B cell (primary cell): Measurements from ENCODE around the gene PIN4. TPM values are rescaled to one million over a fixed set of nuclear protein-coding genes. Genes with fewer than 3 reads are reported as not detected.

Experiments
- ATAC-seq: fragments of 200-7000 bp; cut with Tn5 transposase; one replicate; pipeline ENCODE4 v1.10.0; 2021; ENCODE audit warnings: low read depth, mild to moderate bottlenecking, moderate number of reproducible peaks, moderate library complexity
- CTCF ChIA-PET: fragments of 350-600 bp; sonication (Branson Sonifier 250); formaldehyde crosslinking; loops from one replicate; lab custom pipeline; 2021; ENCODE audit warnings: antibody characterized with exemption, inconsistent platforms; lab: Charles Lee
- POLR2A ChIA-PET: fragments of 350-600 bp; sonication (Branson Sonifier 250); formaldehyde crosslinking; loops from one replicate; lab custom pipeline; 2021; ENCODE audit warnings: antibody characterized with exemption; lab: Charles Lee
- DNase-seq: peaks from one replicate; pipeline ENCODE4 v3.0.0; 2013
- H2AFZ ChIP-seq: 2 replicates; pipeline ENCODE4 v1.6.1; 2012; ENCODE audit warnings: mild to moderate bottlenecking, low read depth, low read length; ENCODE audit not compliant: insufficient read depth, poor library complexity, severe bottlenecking
- H3K27ac ChIP-seq, 2 donors: 1 replicate in 1 of 2; 2 replicates in 1 of 2; pipeline ENCODE4 v1.5.1; 2012 to 2013; ENCODE audit warnings: low read length in 2 of 2, mild to moderate bottlenecking in 2 of 2, moderate library complexity in 1 of 2
- H3K27me3 ChIP-seq, 4 experiments: fragments of 200-600 bp in 1 of 4; sonication (generic) in 1 of 4; replicated peaks in 1 of 4; 1 replicate in 2 of 4; 2 replicates in 2 of 4; pipeline versions ENCODE4 v1.6.1 to v1.7.0; 2013 to 2016; ENCODE audit warnings: low read length in 3 of 4, mild to moderate bottlenecking in 2 of 4, mixed read lengths in 1 of 4, moderate library complexity in 1 of 4; ENCODE audit not compliant: insufficient read depth in 4 of 4, control insufficient read depth in 3 of 4; ENCODE audit errors: control extremely low read depth in 1 of 4
- H3K36me3 ChIP-seq, 2 experiments: replicated peaks in 1 of 2; 1 replicate in 1 of 2; 2 replicates in 1 of 2; pipeline versions ENCODE4 v1.6.1 to v1.7.1; 2013; ENCODE audit warnings: low read length in 1 of 2; ENCODE audit not compliant: insufficient read depth in 2 of 2, control insufficient read depth in 1 of 2; ENCODE audit errors: control extremely low read depth in 1 of 2, extremely low read depth in 1 of 2
- H3K4me1 ChIP-seq, 2 donors: fragments of 200-600 bp in 1 of 2; sonication (generic) in 1 of 2; 1 replicate in 1 of 2; 2 replicates in 1 of 2; pipeline versions ENCODE4 v1.5.1 to v1.6.1; 2013 to 2017; ENCODE audit warnings: low read length in 2 of 2; ENCODE audit not compliant: control insufficient read depth in 2 of 2, insufficient read depth in 2 of 2
- H3K4me2 ChIP-seq: replicated peaks from 2 replicates; pipeline ENCODE3; 2012; ENCODE audit warnings: mild to moderate bottlenecking, low read depth, low read length; ENCODE audit not compliant: poor library complexity, severe bottlenecking
- H3K4me3 ChIP-seq, 5 experiments: fragments of 200-600 bp in 1 of 5; sonication (generic) in 1 of 5; 1 replicate in 3 of 5; 2 replicates in 2 of 5; pipeline versions ENCODE4 v1.5.1 to v1.7.0; 2011 to 2016; ENCODE audit warnings: low read length in 4 of 5, mild to moderate bottlenecking in 4 of 5, low read depth in 2 of 5, control low read depth in 1 of 5, moderate library complexity in 1 of 5; ENCODE audit not compliant: insufficient read depth in 1 of 5; ENCODE audit errors: control extremely low read depth in 1 of 5, extremely low read depth in 1 of 5
- H3K79me2 ChIP-seq: fragments of 200-600 bp; sonication (generic); one replicate; pipeline ENCODE4 v1.6.0; 2016; ENCODE audit warnings: low read length; ENCODE audit not compliant: control insufficient read depth, insufficient read depth
- H3K9ac ChIP-seq: fragments of 200-600 bp; sonication (generic); 2 replicates; pipeline ENCODE4 v1.6.1; 2017; ENCODE audit warnings: mild to moderate bottlenecking, low read length, moderate library complexity
- H3K9me3 ChIP-seq, 3 donors: one replicate each; pipeline versions ENCODE4 v1.6.1 to v1.7.1; 2013; ENCODE audit warnings: low read length in 2 of 3; ENCODE audit not compliant: control insufficient read depth in 2 of 3, insufficient read depth in 1 of 3; ENCODE audit errors: control extremely low read depth in 1 of 3
- H4K20me1 ChIP-seq: 2 replicates; pipeline ENCODE4 v1.6.0; 2012; ENCODE audit warnings: mild to moderate bottlenecking, low read length; ENCODE audit not compliant: insufficient read depth, control insufficient read depth, poor library complexity, severe bottlenecking
- H3K27ac Mint-ChIP-seq: one replicate; pipeline ENCODE4 v1.8.0; 2021; ENCODE audit warnings: mixed read lengths
- H3K27me3 Mint-ChIP-seq: one replicate; pipeline ENCODE4 v1.8.0; 2021; ENCODE audit warnings: mixed read lengths
- H3K4me1 Mint-ChIP-seq: one replicate; pipeline ENCODE4 v1.8.0; 2021; ENCODE audit warnings: mixed read lengths
- H3K4me3 Mint-ChIP-seq: one replicate; pipeline ENCODE4 v1.8.0; 2021; ENCODE audit warnings: mixed read lengths
- H3K9me3 Mint-ChIP-seq: one replicate; pipeline ENCODE4 v1.8.0; 2022; ENCODE audit warnings: mixed read lengths; ENCODE audit not compliant: insufficient read depth
- WGBS: methylation state at CpG from one replicate; pipeline ENCODE4 v1.1.5; 2013; ENCODE audit warnings: missing lambda C conversion rate; ENCODE audit not compliant: insufficient coverage; 5-methylcytosine and 5-hydroxymethylcytosine counted together
- intact Hi-C: fragments of 100-400 bp; cut with micrococcal nuclease; formaldehyde crosslinking; loops from one replicate; pipeline ENCODE4 v1.10.0; 2022
- polyA minus RNA-seq: library from RNA; depleted of rRNA, polyadenylated mRNA; stranded (reverse); fragments of >200 nt; gene quantifications from 2 replicates; pipeline ENCODE4 v1.2.3, GENCODE V29; 2012
- polyA plus RNA-seq: library from polyadenylated mRNA; depleted of rRNA; stranded (reverse); fragments of >200 nt; gene quantifications from 2 replicates; pipeline ENCODE4 v1.2.3, GENCODE V29; 2012
- total RNA-seq, 2 donors: library from RNA; stranded (reverse); fragments of 120-200 nt in 1 of 2; gene quantifications; 1 replicate in 1 of 2; 2 replicates in 1 of 2; pipeline versions ENCODE4 v1.2.3 to v1.2.4, GENCODE V29; 2013 to 2022
- TF ChIP-seq, protein P1 (sequence below): fragments of 200-600 bp; IDR thresholded peaks from one replicate; pipeline ENCODE4 v1.8.0; 2022; ENCODE audit warnings: antibody characterized with exemption, mild to moderate bottlenecking

The PIN4 gene
- total RNA-seq (13.4 and 16.0 TPM in 2 replicates), polyA plus RNA-seq (2.5 and 3.6 TPM in 2 replicates), polyA minus RNA-seq (2.7 and 6.5 TPM in 2 replicates)
- 14.7 TPM for total RNA-seq (2013)

DNA sequence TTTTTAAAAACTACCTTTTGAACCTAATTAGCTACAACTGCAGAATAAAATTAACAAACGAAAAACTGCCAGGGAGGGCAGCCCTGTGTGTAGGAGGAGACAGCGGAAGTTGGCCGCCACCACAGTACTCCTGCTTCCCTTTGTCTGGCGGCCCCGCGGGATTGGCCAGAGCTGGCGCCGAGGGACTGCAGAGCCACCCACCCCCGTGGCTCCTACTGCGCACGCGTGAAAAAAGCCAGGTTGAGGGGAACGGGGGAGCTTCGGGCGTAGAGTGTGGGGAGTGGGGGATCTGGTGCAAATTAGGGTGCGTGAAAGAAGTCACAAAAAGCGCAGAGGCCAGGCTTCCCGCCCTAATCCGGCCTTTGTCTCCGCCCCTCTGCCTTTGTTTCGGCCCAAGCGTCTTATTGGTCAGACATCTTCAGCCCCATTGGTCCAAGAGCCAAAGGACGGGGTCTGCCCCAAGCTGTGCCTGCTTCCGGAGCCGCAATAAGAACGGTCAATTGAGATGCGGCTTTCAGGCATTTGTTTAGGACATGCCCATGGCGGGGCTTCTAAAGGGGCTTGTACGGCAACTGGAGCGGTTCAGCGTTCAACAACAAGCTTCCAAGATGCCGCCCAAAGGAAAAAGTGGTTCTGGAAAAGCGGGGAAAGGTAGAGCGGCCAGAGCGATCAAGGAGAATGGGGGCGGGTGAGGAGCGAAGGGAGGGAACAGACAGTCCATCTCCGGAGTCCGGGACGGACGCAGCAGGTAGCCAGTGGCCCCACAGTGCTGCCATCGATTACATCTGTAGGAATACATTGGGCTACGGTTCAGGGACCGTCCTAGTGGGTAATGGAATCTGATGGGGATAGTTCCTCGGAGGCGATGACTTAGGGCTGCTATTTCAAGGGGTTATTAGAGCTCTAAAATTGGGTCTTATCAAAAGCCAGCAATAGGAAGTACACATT lies at the start of gene PIN4:
TSS of gene PIN4 (plus strand) at position 580 of the 948 bp plus-strand sequence. CDS start at position 609, 29 bp downstream.
- Histone ChIP-seq H3K4me3 (peak within 1 kb of the TSS; percentile 73 to 84 (median 80)), H3K27me3 (no peaks in the 10 kb centered on the region), H2AFZ (peak within 1 kb of the TSS; percentile 79), H3K4me1 (peaks cover 14 to 17% of the 10 kb centered on the region in 2 donors), H3K36me3 (peaks cover 0 to 1% of the 10 kb centered on the region in 2 experiments), H3K9ac (peak within 1 kb of the TSS; percentile 77), H3K79me2 (peaks cover 30% of the 10 kb centered on the region), H3K9me3 (no peaks in the 10 kb centered on the region), H3K4me2 (peak within 1 kb of the TSS; percentile 62), H3K27ac (peak within 1 kb of the TSS; percentile 68 to 79), H4K20me1 (peaks cover 4% of the 10 kb centered on the region)
- under 1% methylated on average over 43 of the region's 46 CpGs for WGBS
- no peak within 1 kb of the TSS for H3K4me3 Mint-ChIP-seq
- peaks cover 15% of the 10 kb centered on the region for H3K4me1 Mint-ChIP-seq
- TF ChIP-seq, protein P1, sequence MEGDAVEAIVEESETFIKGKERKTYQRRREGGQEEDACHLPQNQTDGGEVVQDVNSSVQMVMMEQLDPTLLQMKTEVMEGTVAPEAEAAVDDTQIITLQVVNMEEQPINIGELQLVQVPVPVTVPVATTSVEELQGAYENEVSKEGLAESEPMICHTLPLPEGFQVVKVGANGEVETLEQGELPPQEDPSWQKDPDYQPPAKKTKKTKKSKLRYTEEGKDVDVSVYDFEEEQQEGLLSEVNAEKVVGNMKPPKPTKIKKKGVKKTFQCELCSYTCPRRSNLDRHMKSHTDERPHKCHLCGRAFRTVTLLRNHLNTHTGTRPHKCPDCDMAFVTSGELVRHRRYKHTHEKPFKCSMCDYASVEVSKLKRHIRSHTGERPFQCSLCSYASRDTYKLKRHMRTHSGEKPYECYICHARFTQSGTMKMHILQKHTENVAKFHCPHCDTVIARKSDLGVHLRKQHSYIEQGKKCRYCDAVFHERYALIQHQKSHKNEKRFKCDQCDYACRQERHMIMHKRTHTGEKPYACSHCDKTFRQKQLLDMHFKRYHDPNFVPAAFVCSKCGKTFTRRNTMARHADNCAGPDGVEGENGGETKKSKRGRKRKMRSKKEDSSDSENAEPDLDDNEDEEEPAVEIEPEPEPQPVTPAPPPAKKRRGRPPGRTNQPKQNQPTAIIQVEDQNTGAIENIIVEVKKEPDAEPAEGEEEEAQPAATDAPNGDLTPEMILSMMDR: no peak
- ATAC-seq: peak; percentile 90
- H3K9me3 Mint-ChIP-seq: no peaks in the 10 kb centered on the region
- no peaks in the 10 kb centered on the region for H3K27me3 Mint-ChIP-seq
- ChIA-PET CTCF (interaction anchor here (1.1 to 2.1 kb wide), 5 partner anchors 50 to 163 kb away, joined by 3 to 9 read pairs (median 4); partner anchors contain the start of genes RPS4X and RTL5), POLR2A (interaction anchor here (0.8 to 2.1 kb wide), 5 partner anchors 40 to 96 kb away, joined by 3 to 16 read pairs (median 8); partner anchors contain the start of genes RPS4X and RTL5)
- H3K27ac Mint-ChIP-seq: no peak within 1 kb of the TSS
- peak; percentile 93 for DNase-seq
- intact Hi-C loops: loop anchor here (1.0 to 2.0 kb wide), 6 partner anchors 39 to 163 kb away; partner anchors contain the start of genes ERCC6L and RPS4X
